Duodenal mucosa (tissue), 2 donors: ENCODE results near the gene CEP170B.
"Not testable (repeated sequence)": the region's sequence is repeated elsewhere in the genome, so short reads cannot be mapped to it uniquely, and the experiment has no call there.

Source experiments
- H3K27ac ChIP-seq: one replicate; pipeline ENCODE4 v1.7.0; 2013; ENCODE audit warnings: low read depth, low read length
- H3K27me3 ChIP-seq, 2 donors: one replicate each; pipeline ENCODE4 v1.7.0; 2013; ENCODE audit warnings: low read length in 2 of 2, control low read depth in 1 of 2; ENCODE audit not compliant: insufficient read depth in 2 of 2, control insufficient read depth in 1 of 2
- H3K36me3 ChIP-seq, 2 donors: one replicate each; pipeline ENCODE4 v1.7.0; 2013; ENCODE audit warnings: low read length in 2 of 2, control low read depth in 1 of 2; ENCODE audit not compliant: insufficient read depth in 2 of 2, control insufficient read depth in 1 of 2
- H3K4me1 ChIP-seq, 2 donors: one replicate each; pipeline ENCODE4 v1.7.0; 2013; ENCODE audit warnings: low read length in 2 of 2, control low read depth in 1 of 2; ENCODE audit not compliant: insufficient read depth in 2 of 2, control insufficient read depth in 1 of 2
- H3K4me3 ChIP-seq, 2 donors: one replicate each; pipeline ENCODE4 v1.7.0; 2013; ENCODE audit warnings: low read length in 2 of 2, low read depth in 1 of 2
- H3K9ac ChIP-seq, 2 donors: one replicate each; pipeline ENCODE4 v1.7.0; 2013; ENCODE audit warnings: low read length in 2 of 2, low read depth in 1 of 2
- H3K9me3 ChIP-seq, 2 donors: one replicate each; pipeline ENCODE4 v1.7.0; 2013; ENCODE audit warnings: low read length in 2 of 2, control low read depth in 1 of 2; ENCODE audit not compliant: control insufficient read depth in 1 of 2

CEP170B gene

DNA sequence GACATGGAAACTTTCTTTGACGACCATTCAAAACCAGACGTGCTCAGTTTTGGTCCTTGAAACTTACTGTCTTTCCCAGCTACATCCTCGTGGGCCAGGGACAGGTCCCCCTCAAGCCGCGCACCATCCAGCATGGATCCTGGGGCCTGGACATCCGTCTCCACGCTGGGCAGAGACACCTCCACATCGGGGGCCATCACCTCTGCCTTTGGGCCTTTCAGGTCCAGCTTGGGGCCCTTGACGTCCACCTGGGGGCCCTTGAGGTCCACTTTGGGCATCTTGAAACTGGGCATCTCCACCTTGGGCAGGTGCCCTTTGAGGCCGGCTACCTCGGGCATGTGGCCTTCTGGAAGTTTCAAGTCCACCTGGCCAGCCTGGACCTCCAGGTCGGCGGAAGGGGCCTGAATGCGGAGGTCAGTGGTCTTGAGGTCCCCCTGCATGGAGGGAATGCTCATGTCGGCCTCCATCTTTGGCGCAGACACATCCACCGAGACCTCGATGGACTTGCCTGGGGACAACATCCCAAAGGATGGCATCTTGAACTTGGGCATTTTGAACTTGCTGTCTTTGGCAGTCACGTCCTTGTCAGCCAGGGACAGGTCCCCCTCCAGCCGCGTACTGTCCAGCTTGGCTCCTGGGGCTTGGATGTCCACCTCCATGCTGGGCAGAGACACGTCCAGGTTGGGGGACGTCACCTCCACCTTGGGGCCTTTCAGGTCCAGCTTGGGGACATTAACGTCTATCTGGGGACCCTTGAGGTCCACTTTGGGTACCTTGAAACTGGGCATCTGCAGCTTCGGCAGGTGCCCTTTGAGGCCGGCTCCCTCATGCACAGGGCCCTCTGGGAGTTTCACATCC, 76.7 kb downstream of the CEP170B start:
- Histone ChIP-seq H3K27me3 (peaks cover 28 to 29% of the 10 kb centered on the region in 2 donors), H3K9ac (no peak overlapping the region), H3K36me3 (no peaks in the 10 kb centered on the region), H3K4me1 (no peaks in the 10 kb centered on the region), H3K4me3 (no peak overlapping the region), H3K9me3 (no peaks in the 10 kb centered on the region), H3K27ac (no peak overlapping the region)

GRCh38 chr14:104942586-104942985, 77.5 kb downstream of the CEP170B start:
- H3K9ac ChIP-seq: no peak overlapping the region
- no peaks in the 10 kb centered on the region for H3K9me3 ChIP-seq
- peaks cover 20 to 24% of the 10 kb centered on the region in 2 donors for H3K27me3 ChIP-seq
- H3K36me3 ChIP-seq: no peaks in the 10 kb centered on the region
- no peak overlapping the region for H3K4me3 ChIP-seq
- H3K27ac ChIP-seq: no peak overlapping the region
- no peaks in the 10 kb centered on the region for H3K4me1 ChIP-seq

GRCh38 chr14:104943216-104944015, 78.3 kb downstream of the CEP170B start:
- H3K36me3 ChIP-seq, H3K9me3 ChIP-seq, H3K9ac ChIP-seq, H3K4me1 ChIP-seq, H3K4me3 ChIP-seq, H3K27ac ChIP-seq: not testable (repeated sequence)
- peaks cover 11 to 16% of the 10 kb centered on the region in 2 donors for H3K27me3 ChIP-seq

DNA sequence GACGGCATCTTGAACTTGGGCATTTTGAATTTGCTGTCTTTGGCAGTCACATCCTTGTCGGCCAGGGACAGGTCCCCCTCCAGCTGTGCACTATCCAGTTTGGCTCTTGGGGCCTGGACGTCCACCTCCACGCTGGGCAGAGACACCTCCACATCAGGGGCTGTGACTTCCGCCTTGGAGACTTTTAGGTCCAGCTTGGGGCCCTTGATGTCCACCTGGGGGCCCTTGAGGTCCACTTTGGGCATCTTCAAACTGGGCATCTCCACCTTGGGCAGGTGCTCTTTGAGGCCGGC, 78.9 kb downstream of the CEP170B start:
- H3K27me3 ChIP-seq: peaks cover 8 to 13% of the 10 kb centered on the region in 2 donors
- not testable (repeated sequence) for H3K27ac ChIP-seq, H3K4me1 ChIP-seq, H3K36me3 ChIP-seq, H3K9ac ChIP-seq, H3K4me3 ChIP-seq, H3K9me3 ChIP-seq

DNA sequence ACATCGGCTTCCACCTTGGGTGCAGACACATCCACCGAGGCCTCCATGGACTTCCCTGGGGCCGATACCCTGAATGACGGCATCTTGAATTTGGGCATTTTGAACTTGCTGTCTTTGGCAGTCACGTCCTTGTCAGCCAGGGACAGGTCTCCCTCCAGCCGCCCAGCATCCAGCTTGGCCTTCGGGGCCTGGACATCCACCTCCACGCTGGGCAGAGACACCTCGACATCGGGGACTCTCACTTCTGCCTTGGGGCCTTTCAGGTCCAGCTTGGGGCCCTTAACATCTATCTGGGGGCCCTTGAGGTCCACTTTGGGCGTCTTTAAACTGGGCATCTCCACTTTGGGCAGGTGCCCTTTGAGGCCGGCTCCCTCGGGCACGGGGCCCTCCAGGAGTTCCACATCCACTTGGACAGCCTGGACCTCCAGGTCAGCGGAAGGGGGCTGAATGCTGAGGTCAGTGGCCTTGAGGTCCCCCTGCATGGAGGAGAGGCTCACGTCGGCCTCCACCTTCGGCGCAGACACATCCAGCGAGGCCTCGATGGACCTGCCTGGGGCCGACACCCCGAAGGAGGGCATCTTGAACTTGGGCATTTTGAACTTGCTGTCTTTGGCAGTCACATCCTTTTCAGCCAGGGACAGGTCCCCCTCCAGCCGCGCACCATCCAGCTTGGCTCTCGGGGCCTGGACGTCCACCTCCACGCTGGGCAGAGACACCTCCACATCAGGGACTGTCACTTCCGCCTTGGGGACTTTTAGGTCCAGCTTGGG, 79.6 kb downstream of the CEP170B start:
- H3K27ac ChIP-seq, H3K9me3 ChIP-seq, H3K4me3 ChIP-seq, H3K36me3 ChIP-seq, H3K9ac ChIP-seq, H3K27me3 ChIP-seq, H3K4me1 ChIP-seq: not testable (repeated sequence)

GRCh38 chr14:104945266-104945665, 80.2 kb downstream of the CEP170B start:
- not testable (repeated sequence) for H3K27me3 ChIP-seq, H3K36me3 ChIP-seq, H3K9me3 ChIP-seq, H3K9ac ChIP-seq, H3K4me3 ChIP-seq, H3K4me1 ChIP-seq, H3K27ac ChIP-seq
